ENCODE results near the gene LRRC4C.

GRCh38 chr11:40175980-40176379 is 1283.5 kb downstream of the LRRC4C start:
- TF ChIP-seq EZH2 (IDR thresholded peaks at IDR 0.05; ENCODE audit: borderline replicate concordance, low read length): no peak
- TF ChIP-seq, protein P1, sequence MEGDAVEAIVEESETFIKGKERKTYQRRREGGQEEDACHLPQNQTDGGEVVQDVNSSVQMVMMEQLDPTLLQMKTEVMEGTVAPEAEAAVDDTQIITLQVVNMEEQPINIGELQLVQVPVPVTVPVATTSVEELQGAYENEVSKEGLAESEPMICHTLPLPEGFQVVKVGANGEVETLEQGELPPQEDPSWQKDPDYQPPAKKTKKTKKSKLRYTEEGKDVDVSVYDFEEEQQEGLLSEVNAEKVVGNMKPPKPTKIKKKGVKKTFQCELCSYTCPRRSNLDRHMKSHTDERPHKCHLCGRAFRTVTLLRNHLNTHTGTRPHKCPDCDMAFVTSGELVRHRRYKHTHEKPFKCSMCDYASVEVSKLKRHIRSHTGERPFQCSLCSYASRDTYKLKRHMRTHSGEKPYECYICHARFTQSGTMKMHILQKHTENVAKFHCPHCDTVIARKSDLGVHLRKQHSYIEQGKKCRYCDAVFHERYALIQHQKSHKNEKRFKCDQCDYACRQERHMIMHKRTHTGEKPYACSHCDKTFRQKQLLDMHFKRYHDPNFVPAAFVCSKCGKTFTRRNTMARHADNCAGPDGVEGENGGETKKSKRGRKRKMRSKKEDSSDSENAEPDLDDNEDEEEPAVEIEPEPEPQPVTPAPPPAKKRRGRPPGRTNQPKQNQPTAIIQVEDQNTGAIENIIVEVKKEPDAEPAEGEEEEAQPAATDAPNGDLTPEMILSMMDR (IDR thresholded peaks at IDR 0.05; ENCODE audit: low read length): no peak

All from OCI-LY1 (cell line).